ENCODE measurements around the gene TMCO6.
"Not testable (repeated sequence)": the region's sequence is repeated elsewhere in the genome, so short reads cannot be mapped to it uniquely, and the experiment has no call there.

Gene TMCO6

DNA sequence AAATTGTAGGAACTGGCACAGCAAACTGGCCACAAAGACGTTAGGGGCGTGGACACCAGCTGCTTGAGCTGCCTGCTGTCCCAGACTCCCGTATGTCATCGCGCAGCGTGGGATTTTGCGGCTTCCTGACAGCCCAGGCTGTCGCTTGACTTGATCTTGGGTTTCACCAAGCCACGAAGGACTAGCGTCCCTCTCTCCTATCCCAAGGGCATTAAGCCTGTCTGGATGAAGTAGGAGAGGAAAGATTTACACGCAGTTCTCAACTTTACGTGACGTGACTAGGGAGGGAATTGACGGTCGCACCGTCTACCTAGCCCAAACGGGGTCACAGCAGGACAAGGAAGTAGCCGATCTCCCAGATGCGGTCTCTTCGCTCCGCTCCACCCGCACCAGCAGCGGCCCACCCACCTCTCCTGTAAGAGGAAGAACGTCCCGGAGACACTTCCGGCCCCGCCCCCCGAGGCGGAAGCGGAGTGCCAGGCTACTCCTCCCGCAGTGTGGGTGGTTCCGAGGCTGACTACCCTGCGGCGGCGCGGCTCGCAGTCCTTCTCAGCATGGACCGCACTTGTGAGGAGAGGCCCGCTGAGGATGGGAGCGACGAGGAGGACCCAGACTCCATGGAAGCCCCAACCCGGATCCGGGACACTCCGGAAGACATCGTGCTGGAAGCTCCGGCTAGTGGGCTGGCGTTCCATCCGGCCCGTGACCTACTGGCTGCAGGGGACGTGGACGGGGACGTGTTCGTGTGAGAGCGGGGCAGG lies 25.3 kb downstream of the TMCO6 start, which contains the start of gene WDR55:
TSS of gene WDR55 (plus strand) at position 546 of the 761 bp plus-strand sequence. CDS start at position 555, 9 bp downstream.
- peaks cover 23 to 63% (median 45%) of the 10 kb centered on the region in 4 experiments for H3K36me3 ChIP-seq (ENCODE audit: control insufficient read depth in 4 of 4, insufficient read depth in 4 of 4, low read length in 3 of 4)
- H3K27me3 ChIP-seq (replicated peaks in 2 of 5; ENCODE audit: control insufficient read depth in 4 of 5, insufficient read depth in 5 of 5, low read length in 4 of 5) = no peaks in the 10 kb centered on the region
- no peaks in the 10 kb centered on the region for H3K9me3 ChIP-seq (ENCODE audit: control extremely low read depth in 1 of 5, control insufficient read depth in 4 of 5, insufficient read depth in 2 of 5, low read depth in 1 of 5, low read length in 4 of 5)
- POLR2A ChIA-PET = interaction anchor here (1.0 to 2.0 kb wide), 2 partner anchors 17 to 118 kb away, joined by 3 to 10 read pairs; partner anchors contain the start of genes IK and NDUFA2
- H3K4me3 ChIP-seq (ENCODE audit: control insufficient read depth in 1 of 7, extremely low read depth in 1 of 7, insufficient read depth in 4 of 7, low read depth in 2 of 7, low read length in 6 of 7) = peak within 1 kb of the TSS; percentile 77 to 97 (median 84)
- CTCF ChIA-PET = interaction anchor here (0.6 to 1.6 kb wide), 6 partner anchors 9 to 421 kb away, joined by 3 to 5 read pairs (median 3); partner anchors contain the start of genes IK and NDUFA2
- DNase-seq = peak; percentile 95 to 97 (median 95)
- H3K27ac ChIP-seq (ENCODE audit: insufficient read depth in 1 of 2, low read depth in 1 of 2, low read length in 2 of 2, poor library complexity in 1 of 2, severe bottlenecking in 2 of 2) = peak within 1 kb of the TSS; percentile 67 to 93
- 0% methylated on average over 27 of the region's 54 CpGs for WGBS (ENCODE audit: insufficient coverage)
- H3K4me1 ChIP-seq (ENCODE audit: control extremely low read depth in 1 of 4, control insufficient read depth in 4 of 4, insufficient read depth in 4 of 4, low read length in 3 of 4) = peaks cover 0 to 13% (median 9%) of the 10 kb centered on the region in 4 experiments

GRCh38 chr5:140671035-140671434 lies 31.8 kb downstream of the TMCO6 start:
- POLR2A ChIA-PET; H3K9me3 ChIP-seq (ENCODE audit: control extremely low read depth in 1 of 5, control insufficient read depth in 4 of 5, insufficient read depth in 2 of 5, low read depth in 1 of 5, low read length in 4 of 5); H3K4me1 ChIP-seq (ENCODE audit: control extremely low read depth in 1 of 4, control insufficient read depth in 4 of 4, insufficient read depth in 4 of 4, low read length in 3 of 4); H3K4me3 ChIP-seq (ENCODE audit: control insufficient read depth in 1 of 7, extremely low read depth in 1 of 7, insufficient read depth in 4 of 7, low read depth in 2 of 7, low read length in 6 of 7); DNase-seq; H3K27me3 ChIP-seq (replicated peaks in 2 of 5; ENCODE audit: control insufficient read depth in 4 of 5, insufficient read depth in 5 of 5, low read length in 4 of 5); H3K27ac ChIP-seq (ENCODE audit: insufficient read depth in 1 of 2, low read depth in 1 of 2, low read length in 2 of 2, poor library complexity in 1 of 2, severe bottlenecking in 2 of 2); CTCF ChIA-PET: not testable (repeated sequence)
- no CpG with 5 or more reads among the region's 4 CpGs for WGBS (ENCODE audit: insufficient coverage)
- peaks cover 16 to 75% (median 51%) of the 10 kb centered on the region in 4 experiments for H3K36me3 ChIP-seq (ENCODE audit: control insufficient read depth in 4 of 4, insufficient read depth in 4 of 4, low read length in 3 of 4)

GRCh38 chr5:140671472-140672125 lies 32.3 kb downstream of the TMCO6 start:
- Histone ChIP-seq H3K27me3 (replicated peaks in 2 of 5; ENCODE audit: control insufficient read depth in 4 of 5, insufficient read depth in 5 of 5, low read length in 4 of 5) (no peaks in the 10 kb centered on the region), H3K36me3 (ENCODE audit: control insufficient read depth in 4 of 4, insufficient read depth in 4 of 4, low read length in 3 of 4) (peaks cover 16 to 78% (median 56%) of the 10 kb centered on the region in 4 experiments), H3K4me3 (ENCODE audit: control insufficient read depth in 1 of 7, extremely low read depth in 1 of 7, insufficient read depth in 4 of 7, low read depth in 2 of 7, low read length in 6 of 7) (no peak overlapping the region), H3K4me1 (ENCODE audit: control extremely low read depth in 1 of 4, control insufficient read depth in 4 of 4, insufficient read depth in 4 of 4, low read length in 3 of 4) (no peaks in the 10 kb centered on the region), H3K27ac (ENCODE audit: insufficient read depth in 1 of 2, low read depth in 1 of 2, low read length in 2 of 2, poor library complexity in 1 of 2, severe bottlenecking in 2 of 2) (no peak overlapping the region), H3K9me3 (ENCODE audit: control extremely low read depth in 1 of 5, control insufficient read depth in 4 of 5, insufficient read depth in 2 of 5, low read depth in 1 of 5, low read length in 4 of 5) (no peaks in the 10 kb centered on the region)
- no CpG with 5 or more reads among the region's 7 CpGs for WGBS (ENCODE audit: insufficient coverage)
- DNase-seq = no peak
- ChIA-PET CTCF (no interaction called here), POLR2A (no interaction called here)

DNA sequence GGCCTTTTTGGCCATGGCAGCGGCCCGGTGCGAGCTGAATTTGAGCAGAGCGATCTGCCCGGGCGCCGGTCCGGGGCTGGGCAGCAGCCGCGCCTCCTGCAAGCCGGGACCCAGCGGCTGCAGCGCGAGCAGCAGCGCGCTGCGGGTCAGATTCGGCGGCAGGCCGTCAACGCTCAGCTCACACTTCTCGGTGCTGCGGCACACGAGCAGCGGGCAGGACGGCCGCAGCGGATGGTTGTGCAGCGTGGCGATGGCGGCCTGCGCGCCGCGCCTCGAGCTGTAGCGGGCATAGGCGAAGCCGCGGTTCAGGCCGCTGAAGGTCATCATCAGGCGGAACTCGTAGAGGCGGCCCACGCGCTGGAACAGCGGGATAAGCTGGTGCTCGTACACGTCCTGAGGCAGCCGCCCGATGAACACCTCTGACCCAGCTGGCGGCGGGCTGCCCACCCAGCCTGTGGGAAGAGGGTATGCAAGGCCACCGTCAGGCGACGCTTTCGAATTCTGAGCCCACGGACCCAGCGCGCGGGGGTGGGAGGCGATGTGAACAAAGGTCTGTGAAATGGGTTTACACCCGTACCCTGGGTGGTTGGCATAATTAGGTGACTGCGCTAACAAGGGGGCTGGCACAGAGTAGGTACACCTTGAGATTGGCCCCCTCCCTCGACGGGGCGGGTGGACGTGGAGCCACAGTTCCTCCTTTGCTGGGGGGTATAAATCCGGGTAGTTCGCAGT lies 33.4 kb downstream of the TMCO6 start:
- Histone ChIP-seq H3K4me3 (ENCODE audit: control insufficient read depth in 1 of 7, extremely low read depth in 1 of 7, insufficient read depth in 4 of 7, low read depth in 2 of 7, low read length in 6 of 7) (no peak overlapping the region), H3K9me3 (ENCODE audit: control extremely low read depth in 1 of 5, control insufficient read depth in 4 of 5, insufficient read depth in 2 of 5, low read depth in 1 of 5, low read length in 4 of 5) (no peaks in the 10 kb centered on the region), H3K27ac (ENCODE audit: insufficient read depth in 1 of 2, low read depth in 1 of 2, low read length in 2 of 2, poor library complexity in 1 of 2, severe bottlenecking in 2 of 2) (no peak overlapping the region), H3K36me3 (ENCODE audit: control insufficient read depth in 4 of 4, insufficient read depth in 4 of 4, low read length in 3 of 4) (peaks cover 16 to 85% (median 62%) of the 10 kb centered on the region in 4 experiments), H3K4me1 (ENCODE audit: control extremely low read depth in 1 of 4, control insufficient read depth in 4 of 4, insufficient read depth in 4 of 4, low read length in 3 of 4) (no peaks in the 10 kb centered on the region), H3K27me3 (replicated peaks in 2 of 5; ENCODE audit: control insufficient read depth in 4 of 5, insufficient read depth in 5 of 5, low read length in 4 of 5) (no peaks in the 10 kb centered on the region)
- peak in 1 of 3 donors; percentile 44 for DNase-seq
- CTCF ChIA-PET = no interaction called here
- WGBS (ENCODE audit: insufficient coverage) = 96% methylated on average over 60 of the region's 70 CpGs
- POLR2A ChIA-PET = interaction anchor here (0.5 kb wide), 1 partner anchor 279 kb away, joined by 3 read pairs; no protein-coding TSS in a partner anchor

- ChIA-PET CTCF (interaction anchor here (1.0 kb wide), 1 partner anchor 104 kb away, joined by 3 read pairs; no protein-coding TSS in a partner anchor), POLR2A (interaction anchor here (0.5 kb wide), 1 partner anchor 280 kb away, joined by 3 read pairs; no protein-coding TSS in a partner anchor)
- Histone ChIP-seq H3K4me1 (ENCODE audit: control extremely low read depth in 1 of 4, control insufficient read depth in 4 of 4, insufficient read depth in 4 of 4, low read length in 3 of 4) (no peaks in the 10 kb centered on the region), H3K4me3 (ENCODE audit: control insufficient read depth in 1 of 7, extremely low read depth in 1 of 7, insufficient read depth in 4 of 7, low read depth in 2 of 7, low read length in 6 of 7) (no peak within 1 kb of the TSS), H3K27me3 (replicated peaks in 2 of 5; ENCODE audit: control insufficient read depth in 4 of 5, insufficient read depth in 5 of 5, low read length in 4 of 5) (no peaks in the 10 kb centered on the region), H3K27ac (ENCODE audit: insufficient read depth in 1 of 2, low read depth in 1 of 2, low read length in 2 of 2, poor library complexity in 1 of 2, severe bottlenecking in 2 of 2) (no peak within 1 kb of the TSS), H3K9me3 (ENCODE audit: control extremely low read depth in 1 of 5, control insufficient read depth in 4 of 5, insufficient read depth in 2 of 5, low read depth in 1 of 5, low read length in 4 of 5) (no peaks in the 10 kb centered on the region), H3K36me3 (ENCODE audit: control insufficient read depth in 4 of 4, insufficient read depth in 4 of 4, low read length in 3 of 4) (peaks cover 22 to 87% (median 60%) of the 10 kb centered on the region in 4 experiments)
- WGBS (ENCODE audit: insufficient coverage) = 97% methylated on average over 41 of the region's 45 CpGs
- DNase-seq = no peak
Measured at GRCh38 chr5:140673187-140673976, 34.1 kb downstream of the TMCO6 start, which contains the start of gene DND1. TSS of gene DND1 (minus strand) at chr5:140673576. CDS start at chr5:140673542, 34 bp downstream.

GRCh38 chr5:140674211-140674610 lies 35.0 kb downstream of the TMCO6 start:
- ChIA-PET POLR2A (no interaction called here), CTCF (interaction anchor here (0.8 to 1.0 kb wide), 2 partner anchors 10 to 105 kb away, joined by 3 read pairs; no protein-coding TSS in a partner anchor)
- H3K27ac ChIP-seq (ENCODE audit: insufficient read depth in 1 of 2, low read depth in 1 of 2, low read length in 2 of 2, poor library complexity in 1 of 2, severe bottlenecking in 2 of 2) = no peak overlapping the region
- H3K27me3 ChIP-seq (replicated peaks in 2 of 5; ENCODE audit: control insufficient read depth in 4 of 5, insufficient read depth in 5 of 5, low read length in 4 of 5) = no peaks in the 10 kb centered on the region
- no peaks in the 10 kb centered on the region for H3K4me1 ChIP-seq (ENCODE audit: control extremely low read depth in 1 of 4, control insufficient read depth in 4 of 4, insufficient read depth in 4 of 4, low read length in 3 of 4)
- H3K4me3 ChIP-seq (ENCODE audit: control insufficient read depth in 1 of 7, extremely low read depth in 1 of 7, insufficient read depth in 4 of 7, low read depth in 2 of 7, low read length in 6 of 7) = no peak overlapping the region
- WGBS (ENCODE audit: insufficient coverage) = no CpG with 5 or more reads among the region's 2 CpGs
- H3K36me3 ChIP-seq (ENCODE audit: control insufficient read depth in 4 of 4, insufficient read depth in 4 of 4, low read length in 3 of 4) = peaks cover 23 to 84% (median 55%) of the 10 kb centered on the region in 4 experiments
- DNase-seq = no peak
- H3K9me3 ChIP-seq (ENCODE audit: control extremely low read depth in 1 of 5, control insufficient read depth in 4 of 5, insufficient read depth in 2 of 5, low read depth in 1 of 5, low read length in 4 of 5) = no peaks in the 10 kb centered on the region

Data from common myeloid progenitor, CD34-positive (primary cell).